Stimulated activated CD4-positive, alpha-beta T cell treated with anti-CD3 and anti-CD28 coated beads, Interleukin-15, amount 100 ng/mL, for 48 hours (primary cell): ENCODE results near the gene TRAPPC12.

ENCODE experiments used
- DNase-seq, 2 donors: peaks; one replicate each; pipeline ENCODE4 v3.0.0-alpha.2; 2020; ENCODE audit warnings: low read depth in 2 of 2

Gene TRAPPC12

DNA sequence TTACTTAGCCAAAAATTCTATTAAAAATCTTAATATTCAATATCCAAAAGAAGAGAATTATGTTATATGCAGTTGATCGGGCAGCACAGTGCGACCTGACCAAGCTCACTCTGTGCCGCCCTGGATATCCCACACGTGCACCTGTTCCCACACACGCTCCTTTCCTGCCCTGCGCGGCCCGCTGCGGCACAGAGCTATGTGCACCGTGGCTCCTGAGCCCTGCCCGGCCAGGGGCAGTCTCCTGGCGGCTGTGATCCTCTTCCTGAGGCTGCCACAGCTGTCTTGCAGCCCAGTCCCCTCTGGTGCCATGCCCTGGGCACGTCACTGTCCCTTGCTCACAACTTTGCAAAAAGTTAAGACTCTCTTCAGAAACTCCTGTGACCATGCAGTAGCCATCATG, 29.3 kb downstream of the TRAPPC12 start:
- no peak for DNase-seq

DNA sequence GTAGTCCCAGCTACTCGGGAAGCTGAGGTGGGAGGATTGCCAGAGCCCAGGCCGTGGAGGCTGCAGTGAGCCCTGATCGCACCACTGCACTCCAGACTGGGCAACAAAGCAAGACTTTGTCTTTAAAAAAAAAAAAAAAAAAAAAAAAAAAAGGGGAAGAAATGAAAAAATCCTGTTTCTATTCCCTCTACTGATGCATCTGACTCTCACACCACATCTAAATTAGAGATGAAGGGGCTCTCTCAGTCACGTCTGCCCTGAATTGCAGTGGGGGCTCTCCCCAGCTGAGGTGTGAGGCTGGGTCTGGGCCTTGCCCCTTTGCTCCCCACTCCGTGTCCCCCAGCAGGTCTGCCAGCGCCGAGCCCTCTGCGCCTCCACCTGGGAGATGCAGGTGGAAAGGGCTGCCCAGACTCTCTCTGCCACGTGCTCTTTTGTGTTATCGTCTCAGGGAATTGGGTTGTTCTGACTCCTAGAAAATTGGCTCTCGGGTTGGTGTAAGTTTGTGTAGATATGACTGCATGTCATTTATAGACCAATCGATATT, 30.2 kb downstream of the TRAPPC12 start:
- no peak for DNase-seq

DNA sequence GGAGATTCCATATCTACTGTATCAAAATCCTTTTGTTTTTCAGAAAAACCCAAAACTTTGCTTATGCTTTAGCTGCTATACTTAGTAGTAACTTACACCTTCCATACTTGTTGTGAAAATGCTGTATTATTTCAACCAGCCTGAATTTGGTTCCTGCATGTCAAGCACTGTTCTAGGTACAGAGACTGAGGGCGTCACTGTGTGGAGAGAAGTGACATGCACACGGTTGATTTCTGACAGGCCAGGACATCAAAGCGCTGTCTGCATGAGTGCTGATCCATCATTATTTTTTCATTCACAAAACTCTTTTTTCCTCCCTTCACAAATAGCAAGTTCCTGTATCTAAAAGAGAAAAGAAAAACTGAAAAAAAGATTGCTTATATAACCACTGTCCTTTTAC, 31.6 kb downstream of the TRAPPC12 start:
- DNase-seq = no peak

DNA sequence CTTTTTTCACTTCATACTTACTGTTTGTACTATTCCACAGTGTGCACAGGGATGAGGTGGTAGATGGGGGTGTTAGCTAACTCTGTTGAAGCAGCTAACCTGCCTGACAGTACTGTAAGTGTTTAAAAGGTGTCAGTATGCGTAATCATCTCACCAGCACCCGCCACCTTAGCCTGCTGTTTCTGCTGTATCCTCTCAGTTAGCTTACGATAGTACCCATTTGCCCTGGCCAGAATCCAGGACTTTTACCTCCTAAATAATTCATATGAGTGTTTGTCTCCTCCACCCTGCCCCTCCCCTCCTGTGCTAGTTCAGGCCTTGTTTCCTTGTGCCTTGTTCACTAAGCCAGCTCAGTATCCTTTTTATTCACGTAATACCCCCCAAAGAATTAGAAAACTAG, 34.2 kb downstream of the TRAPPC12 start:
- DNase-seq = no peak

DNA sequence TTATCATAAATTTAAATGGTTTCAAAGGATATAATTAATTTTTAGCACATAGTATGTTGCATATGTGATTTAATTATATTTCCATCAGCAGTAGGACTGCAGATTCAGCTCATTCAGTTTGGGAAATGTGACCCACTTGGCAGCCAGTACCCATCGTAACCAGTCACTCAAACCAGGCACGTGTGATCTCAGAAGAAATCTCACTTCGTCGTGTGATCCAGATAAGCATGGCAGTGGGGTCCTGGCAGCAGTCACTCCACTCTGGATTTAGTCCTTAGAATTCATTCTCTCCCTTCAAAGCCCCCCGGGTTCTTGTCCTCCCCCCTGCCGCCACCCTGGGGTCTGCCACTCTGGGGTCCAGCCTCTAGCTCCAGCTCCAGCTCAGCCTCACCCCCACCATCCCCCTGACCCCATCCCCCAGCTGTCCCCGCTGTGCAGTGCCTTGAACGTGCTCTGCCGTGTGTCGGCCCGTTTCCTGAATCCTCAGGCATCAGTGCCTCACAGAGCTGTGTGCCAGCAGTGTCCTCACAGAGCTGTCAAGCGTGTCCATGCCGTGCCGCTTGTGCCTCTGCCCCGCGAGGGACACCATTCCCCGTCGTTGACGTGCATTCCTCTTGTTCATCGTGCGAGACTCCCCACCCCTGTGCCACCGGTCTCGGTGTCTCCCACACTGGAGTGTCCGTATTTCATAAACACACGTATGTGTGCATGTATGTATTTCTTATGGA, 34.8 kb downstream of the TRAPPC12 start:
- no peak for DNase-seq

DNA sequence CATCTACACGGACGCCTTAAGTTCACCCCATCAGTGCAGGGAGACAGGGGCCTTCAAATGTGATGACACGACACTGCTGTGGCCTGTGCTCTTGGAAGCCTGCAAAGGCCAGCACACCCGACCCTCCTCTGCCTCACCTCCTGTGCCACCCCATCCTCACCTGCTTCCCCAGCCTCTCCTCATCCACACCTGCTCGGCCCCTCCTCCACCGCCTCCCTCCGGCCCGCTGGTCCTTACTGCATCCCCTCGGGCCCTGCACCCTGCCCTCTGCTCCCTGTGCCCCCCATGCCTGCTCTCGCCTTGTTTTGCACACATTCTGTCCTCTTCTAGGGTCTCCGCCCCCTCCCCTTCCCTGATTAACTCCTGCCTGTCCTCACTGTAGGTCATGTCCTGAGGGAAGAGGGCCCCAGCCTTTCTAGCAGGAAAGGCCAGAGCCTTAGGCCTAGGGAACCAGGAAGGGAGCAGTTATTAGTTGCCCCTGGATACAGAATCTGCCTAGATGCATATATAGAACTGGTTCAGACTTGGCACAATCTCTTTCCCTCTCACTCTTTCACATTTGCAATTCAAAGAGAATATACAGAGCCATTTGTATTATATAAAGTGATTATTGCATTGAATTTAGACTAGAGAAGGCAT, 39.4 kb downstream of the TRAPPC12 start:
- no peak for DNase-seq

DNA sequence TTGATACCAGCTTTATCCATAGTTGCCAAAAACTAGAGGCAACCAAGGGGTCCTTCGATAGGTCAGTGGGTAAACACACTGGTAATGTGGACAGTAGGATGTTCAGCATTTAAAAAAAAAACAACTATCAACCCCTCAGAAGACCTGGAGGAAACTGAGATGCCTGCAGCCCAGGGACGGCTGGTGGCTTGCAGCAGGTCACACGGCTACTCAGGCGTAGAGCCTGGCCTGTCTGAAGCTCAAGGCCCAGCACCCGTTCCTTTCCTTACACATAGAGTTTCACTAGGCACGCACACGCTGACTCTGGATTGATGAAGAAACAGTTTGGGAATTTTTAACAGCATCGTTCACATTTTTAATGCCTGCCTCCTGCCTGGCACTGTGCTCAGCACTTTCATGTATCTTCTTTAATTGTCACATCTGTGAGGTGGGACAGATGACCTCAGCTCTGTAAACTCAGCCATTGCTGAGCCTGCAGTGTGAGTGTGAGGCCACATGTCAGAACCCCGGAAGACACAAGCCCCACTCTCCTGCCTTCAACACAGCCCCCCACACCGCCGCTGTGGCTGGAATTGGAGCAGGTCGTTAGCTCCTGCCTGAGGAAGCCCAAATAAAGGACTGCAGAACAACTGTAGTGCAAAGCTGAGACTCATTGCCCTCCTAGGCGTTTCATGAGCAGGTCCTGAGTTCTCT, 40.7 kb downstream of the TRAPPC12 start:
- DNase-seq = no peak

DNA sequence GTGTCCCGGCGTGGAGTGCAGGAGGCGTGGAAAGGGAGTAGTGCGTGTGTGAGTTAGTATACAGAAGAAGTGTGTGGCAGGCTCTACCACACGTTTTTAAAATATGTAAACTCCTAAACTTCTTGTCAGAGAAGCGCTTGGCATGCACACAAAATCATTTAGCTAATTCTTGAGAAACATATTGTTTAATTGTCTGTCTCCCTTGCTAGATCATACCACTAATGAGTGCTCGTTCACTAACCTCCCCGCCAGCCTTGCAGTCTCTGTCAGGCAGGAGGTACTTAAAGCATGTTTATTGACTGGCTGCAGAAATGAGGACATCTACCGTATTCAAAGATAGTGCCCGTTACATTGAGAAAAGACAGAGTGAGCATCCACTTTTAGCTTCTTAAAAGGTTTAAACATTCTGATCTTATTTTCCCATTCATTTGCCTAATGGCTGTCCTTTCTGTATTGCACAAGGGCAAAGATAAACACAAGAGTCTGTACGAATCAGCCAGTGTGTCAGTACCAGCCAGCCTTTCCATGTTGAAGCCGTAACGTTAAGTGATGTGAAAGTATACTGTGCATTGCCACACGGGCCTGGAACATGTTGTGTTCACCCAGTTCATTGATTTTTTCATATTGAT, 41.4 kb downstream of the TRAPPC12 start:
- DNase-seq = no peak

DNA sequence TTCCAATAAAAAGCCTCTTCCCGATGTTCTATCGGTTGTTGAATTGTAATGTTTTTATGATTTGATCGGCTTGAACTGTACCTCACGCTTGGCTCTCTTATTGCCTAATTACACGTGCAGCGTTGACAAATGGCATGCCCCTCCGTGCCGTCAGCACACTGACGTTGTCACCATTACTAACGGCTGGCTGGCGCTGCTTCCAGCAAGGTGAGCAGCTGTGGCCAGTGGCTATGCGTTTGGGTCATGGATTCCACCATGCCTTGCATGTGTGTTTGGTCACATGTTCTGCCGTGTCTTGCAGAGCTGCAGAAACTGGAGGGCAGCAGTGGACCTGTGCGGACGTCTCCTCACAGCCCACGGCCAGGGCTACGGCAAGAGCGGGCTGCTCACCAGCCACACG, 42.1 kb downstream of the TRAPPC12 start:
- DNase-seq = no peak

DNA sequence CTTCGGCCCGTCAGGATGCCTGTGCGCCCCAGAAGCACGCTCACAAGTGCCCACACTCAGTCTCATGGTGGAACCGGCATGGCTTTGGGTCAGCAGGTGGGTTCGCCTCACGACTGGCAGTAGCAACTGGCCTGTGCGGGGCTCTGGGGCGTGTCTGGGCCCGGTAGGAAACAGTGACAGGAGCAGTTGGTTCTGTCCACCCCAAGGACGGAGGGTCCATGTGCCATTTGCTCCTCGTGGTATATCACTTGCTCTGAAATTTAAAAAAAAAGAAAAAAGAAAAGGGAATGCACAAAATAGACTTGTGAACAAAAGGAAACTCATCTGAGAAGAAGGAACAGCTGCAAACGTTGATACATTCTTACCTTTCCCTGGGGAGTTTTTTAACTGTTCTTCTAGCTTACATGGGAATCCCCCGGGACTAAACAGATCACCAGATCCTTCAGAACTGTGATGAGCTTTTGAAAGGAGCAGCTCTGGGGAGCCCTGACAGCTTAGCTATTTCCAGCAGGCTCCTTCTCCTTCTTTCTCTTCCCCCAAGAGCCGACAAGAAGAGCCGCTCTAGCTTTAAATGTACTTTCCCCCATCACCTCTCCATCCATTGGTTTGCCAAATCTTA, 42.8 kb downstream of the TRAPPC12 start:
- DNase-seq = no peak

DNA sequence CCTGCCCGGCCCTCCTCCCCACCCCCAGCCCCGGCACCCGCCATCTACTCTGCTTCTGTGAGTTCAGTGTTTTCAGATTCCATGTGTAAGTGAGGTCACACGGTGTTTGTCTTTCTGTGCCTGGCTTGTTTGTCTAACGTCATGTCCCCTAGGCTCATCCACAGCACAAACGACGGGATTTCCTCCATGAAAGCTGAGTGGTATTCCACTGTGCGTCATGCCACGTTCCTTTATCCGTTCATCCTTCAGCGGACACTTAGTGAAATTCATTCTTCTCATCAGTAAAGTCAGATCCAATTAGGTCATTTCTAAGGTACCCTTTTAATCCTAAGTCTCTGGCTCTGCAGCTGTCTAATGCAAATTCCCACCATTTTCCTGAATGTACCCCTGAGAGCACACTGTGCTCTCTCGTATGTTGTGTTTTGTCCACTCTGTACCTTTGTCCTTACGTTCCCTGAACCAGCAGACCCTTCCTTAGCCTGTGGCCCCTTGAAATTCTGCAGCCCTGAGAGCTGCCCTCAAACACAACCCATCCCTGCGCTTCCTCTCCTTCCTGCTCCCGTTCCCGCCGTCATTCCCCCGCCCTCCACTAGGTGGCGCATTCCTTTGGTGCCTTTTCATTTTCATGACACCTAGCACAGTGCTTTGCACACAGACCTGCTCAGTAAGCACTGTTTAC, 44.1 kb downstream of the TRAPPC12 start:
- DNase-seq = peak; percentile 49 to 77

DNA sequence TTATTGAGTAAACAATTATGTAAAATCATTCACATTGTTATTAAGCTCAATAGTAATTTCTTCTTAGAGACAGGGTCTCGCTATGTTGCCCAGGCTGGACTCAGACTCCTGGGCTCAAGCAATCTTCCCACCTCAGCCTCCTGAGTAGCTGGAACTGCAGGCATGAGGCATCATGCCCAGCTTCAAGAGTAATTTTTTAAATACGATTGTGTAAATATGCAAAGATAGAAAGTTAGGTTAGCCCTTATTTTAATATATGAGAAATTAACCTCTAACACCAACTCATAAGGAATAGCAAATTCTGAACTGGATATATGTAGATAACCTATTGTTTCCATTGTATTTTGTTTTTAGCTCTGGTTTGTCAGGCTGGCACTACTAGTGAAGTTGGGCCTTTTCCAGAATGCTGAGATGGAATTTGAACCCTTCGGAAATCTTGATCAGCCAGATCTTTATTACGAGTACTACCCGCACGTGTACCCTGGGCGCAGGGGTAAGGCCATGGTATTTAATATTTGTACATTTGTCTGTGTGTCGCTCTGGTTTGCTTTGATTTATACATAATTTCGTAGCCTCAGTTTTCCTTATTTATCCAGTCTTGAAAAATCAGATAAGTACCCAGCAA, 44.8 kb downstream of the TRAPPC12 start:
- DNase-seq = no peak

DNA sequence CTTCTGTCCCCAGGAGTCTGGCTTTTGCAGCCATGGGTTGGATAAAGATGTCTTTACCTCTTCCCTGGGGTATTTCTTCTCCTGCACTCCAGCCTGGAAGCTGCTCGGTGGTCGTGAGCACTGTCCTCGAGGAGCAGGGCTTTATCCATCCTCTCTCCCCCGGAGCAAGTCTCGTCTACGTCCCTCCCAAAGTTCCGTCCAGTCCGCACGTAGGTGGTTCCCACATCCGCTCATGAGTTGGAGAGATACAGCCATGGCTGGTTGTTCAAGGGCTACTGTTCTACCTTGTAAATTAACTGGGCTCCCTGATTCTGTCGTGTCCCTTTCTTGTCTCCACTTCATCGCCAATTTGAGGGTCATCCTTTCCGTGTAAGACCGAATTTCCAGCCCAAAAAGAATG, 47.1 kb downstream of the TRAPPC12 start:
- DNase-seq = no peak

DNA sequence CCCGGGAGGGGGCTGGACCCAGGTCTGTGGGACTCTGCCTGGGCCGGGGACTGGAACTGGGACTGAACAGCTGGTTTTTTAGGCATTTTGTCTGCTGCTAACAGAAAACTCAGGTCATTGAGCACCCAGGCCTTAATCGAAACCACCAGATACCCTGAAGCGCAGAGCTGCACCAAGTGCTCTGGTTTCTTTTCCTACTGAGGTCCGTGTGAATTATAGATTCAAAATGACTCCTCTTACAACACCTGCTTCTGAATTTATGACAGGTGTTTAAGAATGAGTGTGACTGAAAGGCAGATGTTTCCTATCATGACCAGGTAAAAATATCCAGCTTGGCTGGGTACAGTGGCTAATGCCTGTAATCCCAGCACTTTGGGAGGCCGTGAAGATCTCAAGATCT, 47.8 kb downstream of the TRAPPC12 start:
- DNase-seq = no peak

DNA sequence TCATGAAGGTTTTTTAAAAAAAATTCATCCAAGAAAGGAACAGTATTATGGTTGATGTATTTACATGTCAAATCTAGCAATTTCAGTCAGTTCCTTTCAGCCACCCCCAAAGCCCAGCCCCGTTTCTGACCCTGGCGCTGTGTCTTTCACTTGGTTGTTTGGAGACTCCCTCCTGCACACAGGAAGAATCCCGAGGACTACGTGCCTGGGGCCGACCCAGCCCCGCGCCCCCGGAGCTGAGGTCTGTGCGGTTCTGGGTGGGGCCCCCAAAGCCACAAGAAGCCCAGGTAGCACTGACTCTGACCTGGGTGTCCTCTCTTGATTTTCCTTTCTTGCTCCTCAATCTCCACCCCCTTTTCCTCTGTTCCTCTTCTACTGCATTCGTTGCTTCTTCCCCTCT, 49.1 kb downstream of the TRAPPC12 start:
- no peak for DNase-seq

DNA sequence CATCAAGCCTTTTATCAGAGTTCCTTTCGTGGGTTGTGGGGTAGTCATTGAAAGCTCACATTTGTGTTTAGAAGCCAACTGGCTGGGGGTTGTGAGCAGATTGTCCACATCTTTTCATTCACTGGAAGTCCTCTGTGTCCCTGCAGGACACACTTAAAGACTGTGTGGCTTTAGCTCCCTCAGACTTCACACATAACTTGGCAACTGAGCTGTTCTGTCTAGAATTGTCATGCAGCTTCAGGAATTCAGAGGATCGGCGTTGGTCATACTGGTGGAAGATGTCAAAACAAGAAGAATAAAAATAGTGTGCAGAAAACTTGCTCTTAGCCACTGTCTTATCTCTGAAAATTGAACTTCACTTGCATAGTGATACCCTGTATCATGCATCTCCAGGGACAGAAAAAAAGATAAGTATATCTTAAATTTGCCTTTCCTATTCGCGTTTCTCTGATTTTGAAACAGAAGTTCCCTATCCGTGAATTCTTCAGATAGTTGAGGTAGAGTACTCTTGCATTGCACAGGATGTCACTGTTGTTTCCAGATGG, 49.6 kb downstream of the TRAPPC12 start:
- DNase-seq = no peak

DNA sequence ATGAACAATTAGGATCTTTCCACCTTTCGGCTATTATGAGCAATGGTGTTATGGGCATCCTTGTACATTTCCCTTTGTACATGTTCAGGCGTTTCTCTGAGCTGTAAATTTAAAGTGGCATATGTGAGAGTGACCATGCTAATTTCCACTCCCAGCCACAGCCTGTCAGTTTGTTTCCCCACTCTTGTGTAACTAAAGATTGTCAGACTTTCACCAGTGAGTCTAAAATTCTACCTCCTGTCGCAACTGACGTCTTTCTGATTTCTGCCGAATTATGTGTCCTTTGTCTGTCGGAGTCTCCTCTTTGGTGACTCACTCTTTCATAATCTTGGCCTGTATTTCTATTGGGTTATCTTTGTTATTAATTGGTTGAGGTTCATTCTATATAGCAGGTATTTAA, 50.7 kb downstream of the TRAPPC12 start:
- no peak for DNase-seq

DNA sequence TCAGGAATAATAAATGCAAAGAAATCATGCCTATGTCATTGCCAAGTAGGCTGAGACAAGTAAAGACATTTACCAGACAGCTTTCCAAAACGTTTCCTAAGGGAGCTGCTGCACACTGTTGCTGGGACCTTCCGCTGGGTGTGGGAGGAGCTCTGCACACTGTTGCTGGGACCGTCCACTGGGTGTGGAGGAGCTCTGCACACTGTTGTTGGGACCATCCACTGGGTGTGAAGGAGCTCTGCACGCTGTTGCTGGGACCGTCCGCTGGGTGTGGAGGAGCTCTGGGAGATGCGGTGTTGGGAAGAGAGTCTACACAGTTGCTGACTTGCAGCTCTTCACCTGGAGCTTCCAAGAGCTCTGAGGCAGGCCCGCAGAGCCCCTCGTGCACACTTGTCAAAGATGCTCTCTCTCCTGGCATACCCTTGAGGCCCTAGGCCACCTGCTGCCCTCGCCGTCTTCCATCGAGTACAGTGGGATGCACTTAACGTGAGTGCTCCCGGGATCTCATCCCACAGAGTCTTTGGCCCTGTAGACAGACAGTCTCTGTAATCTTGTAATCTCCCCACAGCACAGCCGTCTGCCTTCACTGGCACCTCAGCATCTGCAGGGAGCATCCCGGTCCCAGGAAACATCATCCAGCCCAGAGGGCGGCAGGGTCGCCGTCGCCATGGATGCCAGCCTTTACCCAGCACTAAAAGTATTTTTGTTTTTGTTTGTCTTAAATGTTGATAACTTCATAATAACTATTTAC, 51.4 kb downstream of the TRAPPC12 start:
- DNase-seq = no peak

DNA sequence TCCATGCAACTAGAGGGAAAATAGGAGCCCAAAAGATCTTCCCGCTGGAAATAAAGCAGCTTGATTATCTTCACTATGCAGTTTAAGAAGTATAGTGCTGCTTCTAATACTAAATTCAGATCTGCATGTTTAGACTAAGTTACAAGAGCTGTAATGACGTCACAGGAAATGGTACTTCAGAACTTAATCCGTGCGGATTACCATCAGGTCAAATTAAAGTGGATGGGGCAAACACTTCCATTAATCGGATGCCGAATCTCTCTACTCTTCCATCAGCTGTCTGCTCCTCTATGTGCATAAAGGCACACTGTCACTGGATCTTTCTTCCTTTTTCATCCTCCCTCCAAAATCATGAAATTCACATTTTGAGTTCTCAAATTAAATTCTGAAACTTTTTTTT, 52.6 kb downstream of the TRAPPC12 start:
- DNase-seq = no peak
